Transverse colon (tissue), 4 donors: Measurements from ENCODE around the gene RFX1.

ENCODE experiments used
- CTCF ChIP-seq, 5 experiments: fragments of 200-600 bp in 3 of 5; fragments of 450-650 bp in 2 of 5; sonication (generic) in 3 of 5; IDR thresholded peaks; 1 replicate in 2 of 5; 2 replicates in 3 of 5; pipeline ENCODE4 v1.5.1; 2016 to 2017; ENCODE audit warnings: antibody characterized with exemption in 5 of 5, inconsistent platforms in 3 of 5, mild to moderate bottlenecking in 2 of 5, moderate library complexity in 1 of 5
- EP300 ChIP-seq: sonication (generic); formaldehyde crosslinking; IDR thresholded peaks from one replicate; pipeline ENCODE4 v1.6.1; 2017; ENCODE audit warnings: antibody characterized with exemption, low read depth
- POLR2A ChIP-seq: fragments of 450-650 bp; IDR thresholded peaks from one replicate; pipeline ENCODE4 v1.6.1; 2016; ENCODE audit warnings: antibody characterized with exemption, mild to moderate bottlenecking, moderate library complexity
- POLR2AphosphoS5 ChIP-seq, 3 donors: sonication (generic); formaldehyde crosslinking; IDR thresholded peaks; one replicate each; pipeline ENCODE4 v1.6.1; 2016; ENCODE audit warnings: antibody characterized with exemption in 3 of 3

- TF ChIP-seq POLR2AphosphoS5 (IDR thresholded peaks at IDR 0.05) (no peak), CTCF (IDR thresholded peaks at IDR 0.05) (no peak), POLR2A (no peak), EP300 (no peak)
Observed at GRCh38 chr19:13976446-13976845, 29.7 kb downstream of the RFX1 start.
